ENCODE measurements around the gene USP10.

GRCh38 chr16:84726079-84726668 lies 26.4 kb downstream of the USP10 start:
- TF ChIP-seq CTCF (IDR thresholded peaks at IDR 0.05) (peak; percentile 89 to 94 (median 91)), EP300 (IDR thresholded peaks at IDR 0.05) (no peak)
